Fibroblast of gingiva (primary cell): ENCODE results near the gene JADE3.
"Not testable (repeated sequence)": the region's sequence is repeated elsewhere in the genome, so short reads cannot be mapped to it uniquely, and the experiment has no call there.

Source experiments
- DNase-seq: peaks from one replicate; pipeline ENCODE4 v3.0.0-alpha.2; 2011; ENCODE audit warnings: low read depth

JADE3 gene

DNA sequence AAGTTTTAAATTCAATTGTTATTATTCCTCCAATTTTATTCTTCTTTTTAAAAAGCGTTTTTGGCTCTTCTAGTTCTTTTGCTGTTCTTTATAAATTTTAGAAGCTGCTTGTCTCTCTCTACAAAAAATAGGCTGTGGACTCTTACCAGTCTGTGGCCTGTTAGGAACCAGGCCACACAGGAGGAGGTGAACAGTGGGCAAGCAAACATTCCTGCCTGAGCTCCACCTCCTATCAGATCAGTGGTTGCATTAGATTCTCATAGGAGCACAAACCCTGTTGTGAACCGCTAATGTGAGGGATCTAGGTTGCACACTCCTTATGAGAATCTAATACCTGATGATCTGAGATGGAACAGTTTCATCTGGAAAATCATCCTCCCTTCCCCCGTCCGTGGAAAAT lies 23.1 kb downstream of the JADE3 start:
- no peak for DNase-seq

- DNase-seq: no peak
Observed at GRCh38 chrX:46938589-46938988, 26.4 kb downstream of the JADE3 start.

GRCh38 chrX:46941341-46941740 lies 29.1 kb downstream of the JADE3 start:
- DNase-seq: no peak

- DNase-seq: no peak
Observed at GRCh38 chrX:46953137-46953527, 40.9 kb downstream of the JADE3 start.

GRCh38 chrX:46953597-46953996 lies 41.4 kb downstream of the JADE3 start:
- peak; percentile 46 for DNase-seq

- DNase-seq: no peak
Observed at GRCh38 chrX:46954716-46955115, 42.5 kb downstream of the JADE3 start.

GRCh38 chrX:46956589-46956988 lies 44.4 kb downstream of the JADE3 start:
- DNase-seq: not testable (repeated sequence)

DNA sequence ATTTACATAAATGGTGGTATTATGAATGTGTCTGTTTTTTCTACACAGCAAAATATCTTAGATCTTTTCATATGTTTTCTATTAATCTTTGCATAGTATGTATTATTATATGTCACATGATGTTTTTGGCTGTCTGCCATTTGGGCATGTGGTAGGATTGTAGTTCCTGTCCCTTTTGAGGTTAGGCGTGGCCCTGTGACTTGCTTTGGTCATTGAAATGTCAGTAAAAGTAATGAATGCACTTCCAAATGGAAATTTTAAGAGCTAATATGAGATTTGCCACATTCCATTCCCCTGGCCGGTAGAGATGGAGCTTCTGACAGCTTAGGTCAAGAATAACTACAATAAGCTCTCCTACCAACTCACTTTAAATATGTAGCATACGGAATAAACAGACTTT lies 45.1 kb downstream of the JADE3 start:
- DNase-seq: peak; percentile 13

- peak; percentile 1 for DNase-seq
Observed at GRCh38 chrX:46959101-46959500, 46.9 kb downstream of the JADE3 start.

DNA sequence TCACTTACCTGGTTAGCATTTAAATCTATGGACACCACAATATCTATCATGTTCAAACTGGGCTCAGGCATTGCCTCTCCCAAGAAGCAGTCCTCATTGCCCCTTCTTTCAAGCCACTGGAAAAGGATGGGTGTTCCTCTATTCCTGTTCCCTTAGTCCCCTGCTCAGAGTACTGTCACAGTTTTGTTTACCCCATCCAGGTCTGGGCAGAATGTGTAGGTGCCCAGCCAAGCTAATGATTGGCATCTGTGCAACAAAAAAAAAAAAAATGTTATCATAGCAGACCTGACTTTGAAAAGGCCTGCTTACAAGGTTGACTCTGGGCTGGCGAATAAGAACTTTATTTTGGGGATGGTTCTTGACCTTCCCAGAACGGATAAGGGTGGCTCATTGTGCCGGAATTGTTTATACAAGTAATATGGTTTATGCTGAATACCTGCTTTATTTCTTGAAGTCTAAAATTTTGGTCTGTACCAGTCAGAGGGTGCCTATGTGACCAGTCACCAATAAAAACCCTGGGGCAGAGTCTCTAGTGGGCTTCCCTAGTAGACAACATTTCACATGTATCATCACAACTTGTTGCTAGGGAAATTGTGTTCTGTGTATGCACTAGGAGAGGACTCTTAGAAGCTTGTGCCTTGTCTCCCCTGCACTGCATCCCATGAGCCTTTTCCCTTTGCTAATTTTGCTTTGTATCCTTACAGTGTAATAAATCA lies 47.9 kb downstream of the JADE3 start:
- DNase-seq: no peak

GRCh38 chrX:46961097-46961496 lies 48.9 kb downstream of the JADE3 start:
- DNase-seq: no peak

- no peak for DNase-seq
Observed at GRCh38 chrX:46961574-46962283, 49.5 kb downstream of the JADE3 start.

GRCh38 chrX:46965125-46965758 lies 53.0 kb downstream of the JADE3 start:
- no peak for DNase-seq

DNA sequence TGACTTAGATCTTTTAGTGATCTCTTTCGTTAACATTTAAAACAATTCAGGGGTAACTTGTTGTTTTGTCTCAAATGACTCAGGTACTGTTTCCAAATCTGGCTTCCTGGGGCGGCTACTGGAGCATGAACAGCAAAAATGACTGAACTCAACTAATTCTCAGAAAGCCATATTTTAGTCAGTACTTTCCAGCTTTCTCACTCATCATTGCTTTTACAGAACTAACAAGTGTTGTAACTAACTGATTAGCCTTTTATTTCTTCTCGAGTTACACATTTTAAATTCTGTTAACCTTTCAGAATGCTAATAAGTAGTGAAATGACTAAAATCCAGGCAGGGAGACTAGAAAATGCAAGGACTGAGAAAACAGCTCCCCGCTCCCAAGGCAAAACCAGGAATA lies 55.3 kb downstream of the JADE3 start:
- DNase-seq: no peak

DNA sequence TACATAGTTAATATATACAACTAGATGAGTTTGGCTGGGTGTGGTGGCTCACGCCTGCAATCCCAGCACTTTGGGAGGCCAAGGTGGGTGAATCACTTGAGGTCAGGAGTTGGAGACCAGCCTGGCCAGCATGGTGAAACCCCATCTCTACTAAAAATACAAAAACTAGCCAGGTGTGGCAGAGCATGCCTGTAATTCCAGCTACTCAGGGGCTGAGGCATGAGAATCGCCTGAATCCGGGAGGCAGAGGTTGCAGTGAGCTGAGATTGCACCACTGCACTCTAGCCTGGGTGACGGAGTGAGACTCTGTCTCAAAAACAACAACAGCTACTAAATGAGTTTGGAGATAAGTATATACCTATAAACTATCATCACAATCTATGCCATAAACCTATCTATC lies 64.8 kb downstream of the JADE3 start:
- not testable (repeated sequence) for DNase-seq

- peak; percentile 53 for DNase-seq
Observed at GRCh38 chrX:46978341-46979291, 66.4 kb downstream of the JADE3 start.

- DNase-seq: no peak
Observed at GRCh38 chrX:46984705-46985104, 72.5 kb downstream of the JADE3 start.

DNA sequence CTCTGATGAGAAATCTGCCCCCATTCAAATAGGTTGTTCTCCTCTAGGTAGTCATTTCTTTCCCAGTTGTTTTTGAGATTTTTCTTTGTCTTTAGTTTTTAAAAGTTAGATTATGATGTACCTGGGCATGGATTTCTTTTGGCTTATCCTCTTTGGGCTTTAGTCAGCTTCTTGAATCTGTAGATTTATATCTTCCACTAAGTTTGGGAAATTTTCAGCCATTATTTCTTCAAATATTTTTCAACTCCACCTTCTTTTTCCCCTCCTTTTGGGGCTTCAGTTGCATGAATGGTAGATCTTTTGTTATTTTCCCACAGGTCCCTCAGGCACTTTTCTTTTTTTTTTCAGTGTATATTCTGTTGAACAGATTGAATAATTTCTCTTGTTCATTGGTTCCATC lies 77.3 kb downstream of the JADE3 start:
- no peak for DNase-seq

GRCh38 chrX:46991664-46992063 lies 79.4 kb downstream of the JADE3 start:
- DNase-seq: no peak

DNA sequence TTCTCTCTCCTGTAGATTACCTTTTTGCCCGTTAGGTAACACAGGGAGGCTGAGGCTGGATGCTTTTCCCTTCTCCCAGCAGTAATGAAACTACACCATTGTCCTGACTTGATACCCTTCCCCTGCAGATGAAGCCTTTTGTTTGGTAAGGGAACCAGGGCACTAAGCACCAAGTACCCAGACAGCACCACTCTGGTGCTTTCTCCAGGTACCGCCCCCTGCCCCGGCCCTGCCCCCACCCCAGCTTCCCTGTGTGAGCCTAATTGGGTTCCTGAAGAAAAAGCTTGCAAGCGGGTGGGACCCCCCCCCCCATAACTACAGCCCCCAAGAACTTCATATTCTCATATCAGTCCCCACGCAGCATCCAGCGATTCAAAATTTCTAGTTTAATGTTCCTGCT lies 79.8 kb downstream of the JADE3 start:
- no peak for DNase-seq

GRCh38 chrX:46994096-46994495 lies 81.9 kb downstream of the JADE3 start:
- no peak for DNase-seq

DNA sequence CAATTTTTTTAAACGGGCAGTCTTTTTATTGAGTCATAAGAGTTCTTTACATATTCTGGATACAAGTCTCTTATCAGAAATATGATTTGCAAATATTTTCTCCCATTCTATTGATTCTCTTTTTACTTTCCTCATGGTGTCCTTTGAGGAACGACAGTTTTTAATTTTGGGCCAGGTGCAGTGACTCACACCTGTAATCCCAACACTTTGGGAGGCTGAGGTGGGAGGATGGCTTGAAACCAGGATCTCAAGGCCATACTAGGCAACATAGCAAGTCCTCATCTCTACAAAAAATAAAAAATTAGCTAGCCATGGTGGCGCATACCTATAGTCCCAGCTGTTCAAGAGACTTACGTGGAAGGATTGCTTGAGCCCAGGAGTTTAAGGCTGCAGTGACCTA lies 99.9 kb downstream of the JADE3 start:
- DNase-seq: no peak
